ENCODE data around the gene LOXL4. TPM values are rescaled to one million over a fixed set of nuclear protein-coding genes. Genes with fewer than 3 reads are reported as not detected.

The LOXL4 gene
- total RNA-seq, 2 experiments from 2014 or later: not detected

DNA sequence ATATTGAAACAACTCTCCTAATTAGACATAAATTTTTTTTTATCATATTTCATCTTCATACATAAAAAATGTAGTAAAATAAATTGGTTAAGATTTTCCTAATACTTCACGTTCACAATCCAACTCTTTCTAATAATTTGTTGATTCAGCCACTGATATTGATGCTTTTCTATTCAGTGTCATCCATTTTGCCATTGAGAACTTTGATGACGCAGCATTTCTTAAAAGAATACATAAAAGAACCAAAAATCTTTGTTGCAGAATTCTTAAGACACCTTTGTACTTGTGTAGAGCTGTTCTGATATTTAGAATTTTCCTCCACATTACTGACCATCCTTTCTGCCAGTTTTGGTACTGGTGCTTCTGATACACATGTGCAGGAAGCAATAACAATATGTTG lies 52.6 kb downstream of the LOXL4 start:
- no peak for DNase-seq (ENCODE audit: low spot score)
- TF ChIP-seq CTCF (conservative IDR thresholded peaks at IDR 0.05; ENCODE audit: low read length) (no peak), EZH2phosphoT487 (IDR thresholded peaks at IDR 0.05; ENCODE audit: borderline replicate concordance, low read depth, low read length) (no peak)
- Histone ChIP-seq H3K9me3 (ENCODE audit: low read length) (peaks cover 35% of the 10 kb centered on the region), H3K4me2 (ENCODE audit: low read length) (no peak overlapping the region), H3K4me3 (ENCODE audit: low read depth, low read length, poor library complexity, severe bottlenecking) (no peak overlapping the region), H3K27ac (ENCODE audit: low read depth, low read length, poor library complexity, severe bottlenecking) (no peak overlapping the region), H3K9me2 (ENCODE audit: insufficient read depth, low read length) (no peaks in the 10 kb centered on the region), H3K4me1 (ENCODE audit: insufficient read depth, low read length, poor library complexity, severe bottlenecking) (peaks cover 6% of the 10 kb centered on the region), H4K20me1 (ENCODE audit: insufficient read depth, low read length) (no peaks in the 10 kb centered on the region), H3K79me2 (ENCODE audit: insufficient read depth, low read depth, low read length) (peaks cover 90% of the 10 kb centered on the region), H3K36me3 (ENCODE audit: insufficient read depth, low read length) (peaks cover 98% of the 10 kb centered on the region), H2AFZ (ENCODE audit: low read length) (no peak overlapping the region)
- no TSS peak for BruUV-seq (replicated peaks)
- intact Hi-C loops (cut with micrococcal nuclease; ENCODE audit: unreplicated experiment): no loop called here
- CTCF ChIA-PET (ENCODE audit: unreplicated experiment): no interaction called here
- POLR2A ChIA-PET: no interaction called here

DNA sequence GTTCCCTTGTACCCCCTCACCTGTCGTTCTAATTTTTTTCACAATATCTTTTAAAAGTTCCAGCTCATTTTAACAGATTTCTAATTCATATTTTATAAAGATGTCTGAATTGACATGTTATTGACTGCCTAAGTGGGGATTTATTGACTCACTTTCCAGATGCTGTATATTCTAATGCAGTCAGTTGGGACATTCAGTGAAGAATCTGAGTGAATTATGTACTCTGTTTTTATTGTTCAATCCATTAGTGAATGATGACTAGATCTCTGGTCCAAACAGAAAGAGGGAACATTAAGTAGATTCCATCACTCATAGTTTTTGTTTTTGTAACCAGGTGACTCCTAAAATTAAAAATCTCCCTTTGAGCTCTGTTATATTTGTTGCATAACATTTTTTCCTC lies 54.3 kb downstream of the LOXL4 start:
- BruUV-seq (replicated peaks): no TSS peak
- peaks cover 82% of the 10 kb centered on the region for H3K79me2 ChIP-seq (ENCODE audit: insufficient read depth, low read depth, low read length)
- H3K27ac ChIP-seq (ENCODE audit: low read depth, low read length, poor library complexity, severe bottlenecking): no peak overlapping the region
- no peak overlapping the region for H2AFZ ChIP-seq (ENCODE audit: low read length)
- H4K20me1 ChIP-seq (ENCODE audit: insufficient read depth, low read length): no peaks in the 10 kb centered on the region
- ChIA-PET POLR2A (no interaction called here), CTCF (ENCODE audit: unreplicated experiment) (no interaction called here)
- no peak for TF ChIP-seq CTCF (conservative IDR thresholded peaks at IDR 0.05; ENCODE audit: low read length)
- TF ChIP-seq EZH2phosphoT487 (IDR thresholded peaks at IDR 0.05; ENCODE audit: borderline replicate concordance, low read depth, low read length): no peak
- no peak overlapping the region for H3K4me3 ChIP-seq (ENCODE audit: low read depth, low read length, poor library complexity, severe bottlenecking)
- peaks cover 6% of the 10 kb centered on the region for H3K4me1 ChIP-seq (ENCODE audit: insufficient read depth, low read length, poor library complexity, severe bottlenecking)
- H3K9me2 ChIP-seq (ENCODE audit: insufficient read depth, low read length): no peaks in the 10 kb centered on the region
- no peak for DNase-seq (ENCODE audit: low spot score)
- intact Hi-C loops (cut with micrococcal nuclease; ENCODE audit: unreplicated experiment): no loop called here
- H3K9me3 ChIP-seq (ENCODE audit: low read length): peaks cover 20% of the 10 kb centered on the region; the same call in 1 of the 2 replicates
- H3K36me3 ChIP-seq (ENCODE audit: insufficient read depth, low read length): peaks cover 99% of the 10 kb centered on the region
- H3K4me2 ChIP-seq (ENCODE audit: low read length): no peak overlapping the region

GRCh38 chr10:98212196-98212595 lies 55.8 kb downstream of the LOXL4 start:
- intact Hi-C loops (cut with micrococcal nuclease; ENCODE audit: unreplicated experiment): no loop called here
- peaks cover 72% of the 10 kb centered on the region; the same call in 1 of the 2 replicates for H3K79me2 ChIP-seq (ENCODE audit: insufficient read depth, low read depth, low read length)
- no TSS peak for BruUV-seq (replicated peaks)
- H4K20me1 ChIP-seq (ENCODE audit: insufficient read depth, low read length): no peaks in the 10 kb centered on the region
- no peaks in the 10 kb centered on the region for H3K4me1 ChIP-seq (ENCODE audit: insufficient read depth, low read length, poor library complexity, severe bottlenecking)
- H2AFZ ChIP-seq (ENCODE audit: low read length): no peak overlapping the region
- TF ChIP-seq CTCF (conservative IDR thresholded peaks at IDR 0.05; ENCODE audit: low read length): no peak
- TF ChIP-seq EZH2phosphoT487 (IDR thresholded peaks at IDR 0.05; ENCODE audit: borderline replicate concordance, low read depth, low read length): no peak
- H3K36me3 ChIP-seq (ENCODE audit: insufficient read depth, low read length): peaks cover 99% of the 10 kb centered on the region
- no peaks in the 10 kb centered on the region for H3K9me2 ChIP-seq (ENCODE audit: insufficient read depth, low read length)
- no peak overlapping the region for H3K4me2 ChIP-seq (ENCODE audit: low read length)
- DNase-seq (ENCODE audit: low spot score): no peak
- ChIA-PET CTCF (ENCODE audit: unreplicated experiment) (no interaction called here), POLR2A (no interaction called here)
- no peak overlapping the region for H3K4me3 ChIP-seq (ENCODE audit: low read depth, low read length, poor library complexity, severe bottlenecking)
- peaks cover 7% of the 10 kb centered on the region; the same call in 1 of the 2 replicates for H3K9me3 ChIP-seq (ENCODE audit: low read length)
- H3K27ac ChIP-seq (ENCODE audit: low read depth, low read length, poor library complexity, severe bottlenecking): no peak overlapping the region

Data from OCI-LY7 (cell line).